Measurements from ENCODE around the gene TEX53. TPM values are rescaled to one million over a fixed set of nuclear protein-coding genes. Genes with fewer than 3 reads are reported as not detected.

The TEX53 gene
- total RNA-seq, 1 donor from 2014 or later: not detected

DNA sequence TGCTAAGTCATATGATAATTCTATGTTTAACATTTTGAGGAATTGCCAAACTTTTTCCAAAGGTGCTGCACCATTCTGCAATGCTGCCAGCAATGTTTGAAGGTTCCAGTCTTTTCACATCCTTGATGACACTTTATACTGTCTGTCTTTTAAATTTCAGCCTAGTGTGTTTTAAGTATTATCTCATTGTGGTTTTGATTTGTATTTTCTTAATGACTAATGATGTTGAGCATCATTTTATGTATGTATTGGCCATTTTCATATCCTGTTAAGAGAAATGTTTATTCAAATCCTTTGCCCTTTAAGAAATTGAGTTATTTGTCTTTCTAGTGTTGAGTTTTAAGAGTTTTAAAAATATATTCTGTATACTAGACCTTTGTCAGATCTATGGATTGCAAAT lies 29.4 kb upstream of the TEX53 start:
- no peaks in the 10 kb centered on the region for H3K9me3 Mint-ChIP-seq (ENCODE audit: unreplicated experiment)
- no peak overlapping the region for H3K27ac Mint-ChIP-seq (ENCODE audit: unreplicated experiment)
- no peak overlapping the region for H3K4me3 Mint-ChIP-seq (ENCODE audit: unreplicated experiment)
- no peak for TF ChIP-seq CTCF (IDR thresholded peaks at IDR 0.05)
- no peaks in the 10 kb centered on the region for H3K27me3 Mint-ChIP-seq (ENCODE audit: unreplicated experiment)
- no peaks in the 10 kb centered on the region for H3K36me3 Mint-ChIP-seq (ENCODE audit: unreplicated experiment)
- DNase-seq (ENCODE audit: extremely low spot score, unreplicated experiment): no peak
- peaks cover 30% of the 10 kb centered on the region for H3K4me1 Mint-ChIP-seq (ENCODE audit: unreplicated experiment)

- H3K36me3 Mint-ChIP-seq (ENCODE audit: unreplicated experiment): no peaks in the 10 kb centered on the region
- peaks cover 21% of the 10 kb centered on the region for H3K4me1 Mint-ChIP-seq (ENCODE audit: unreplicated experiment)
- DNase-seq (ENCODE audit: extremely low spot score, unreplicated experiment): no peak
- no peak overlapping the region for H3K4me3 Mint-ChIP-seq (ENCODE audit: unreplicated experiment)
- no peaks in the 10 kb centered on the region for H3K9me3 Mint-ChIP-seq (ENCODE audit: unreplicated experiment)
- H3K27ac Mint-ChIP-seq (ENCODE audit: unreplicated experiment): no peak overlapping the region
- no peaks in the 10 kb centered on the region for H3K27me3 Mint-ChIP-seq (ENCODE audit: unreplicated experiment)
- TF ChIP-seq CTCF (IDR thresholded peaks at IDR 0.05): no peak
These were observed 28.3 kb upstream of the TEX53 start for GRCh38 chr9:114685951-114686350.

DNA sequence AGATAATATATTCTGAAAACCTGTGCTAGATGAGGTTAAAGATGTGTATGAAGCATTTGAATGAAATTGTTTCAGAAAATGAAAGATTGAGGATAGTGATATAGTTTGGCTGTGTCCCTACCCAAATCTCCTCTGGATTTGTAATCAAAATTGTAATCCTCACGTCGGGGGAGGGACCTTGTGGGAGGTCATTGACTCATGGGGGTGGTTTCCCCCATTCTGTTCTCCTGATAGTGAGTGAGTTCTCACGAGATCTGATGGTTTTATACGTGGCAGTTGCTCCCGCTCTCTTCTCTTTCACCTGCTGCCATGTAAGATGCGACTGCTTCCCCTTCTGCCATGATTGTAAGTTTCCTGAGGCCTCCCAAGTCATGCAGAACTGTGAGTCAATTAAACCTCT lies 26.4 kb upstream of the TEX53 start:
- no peaks in the 10 kb centered on the region for H3K9me3 Mint-ChIP-seq (ENCODE audit: unreplicated experiment)
- no peak for DNase-seq (ENCODE audit: extremely low spot score, unreplicated experiment)
- peaks cover 14% of the 10 kb centered on the region for H3K4me1 Mint-ChIP-seq (ENCODE audit: unreplicated experiment)
- TF ChIP-seq CTCF (IDR thresholded peaks at IDR 0.05): no peak
- no peak overlapping the region for H3K27ac Mint-ChIP-seq (ENCODE audit: unreplicated experiment)
- H3K36me3 Mint-ChIP-seq (ENCODE audit: unreplicated experiment): no peaks in the 10 kb centered on the region
- no peak overlapping the region for H3K4me3 Mint-ChIP-seq (ENCODE audit: unreplicated experiment)
- H3K27me3 Mint-ChIP-seq (ENCODE audit: unreplicated experiment): no peaks in the 10 kb centered on the region

DNA sequence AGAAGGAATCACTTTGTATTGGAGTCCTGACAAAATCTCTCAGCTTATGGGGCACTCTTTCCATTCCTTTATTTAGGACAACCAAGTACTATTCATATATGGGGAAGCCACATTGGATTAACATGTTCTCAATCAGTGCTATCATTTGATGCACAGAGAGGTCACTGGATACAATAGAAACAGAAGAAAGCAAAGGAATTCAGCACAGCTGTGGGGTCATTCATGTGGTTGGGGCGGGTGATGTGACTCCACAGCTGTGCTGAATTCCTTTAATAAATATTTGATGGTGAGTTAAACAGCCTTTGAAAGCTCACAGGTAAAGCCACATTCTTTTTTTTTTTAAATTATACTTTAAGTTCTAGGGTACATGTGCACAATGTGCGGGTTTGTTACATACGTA lies 25.2 kb upstream of the TEX53 start:
- peaks cover 24% of the 10 kb centered on the region for H3K4me1 Mint-ChIP-seq (ENCODE audit: unreplicated experiment)
- H3K27ac Mint-ChIP-seq (ENCODE audit: unreplicated experiment): no peak overlapping the region
- H3K4me3 Mint-ChIP-seq (ENCODE audit: unreplicated experiment): no peak overlapping the region
- no peaks in the 10 kb centered on the region for H3K36me3 Mint-ChIP-seq (ENCODE audit: unreplicated experiment)
- H3K9me3 Mint-ChIP-seq (ENCODE audit: unreplicated experiment): no peaks in the 10 kb centered on the region
- TF ChIP-seq CTCF (IDR thresholded peaks at IDR 0.05): no peak
- no peak for DNase-seq (ENCODE audit: extremely low spot score, unreplicated experiment)
- H3K27me3 Mint-ChIP-seq (ENCODE audit: unreplicated experiment): no peaks in the 10 kb centered on the region

DNA sequence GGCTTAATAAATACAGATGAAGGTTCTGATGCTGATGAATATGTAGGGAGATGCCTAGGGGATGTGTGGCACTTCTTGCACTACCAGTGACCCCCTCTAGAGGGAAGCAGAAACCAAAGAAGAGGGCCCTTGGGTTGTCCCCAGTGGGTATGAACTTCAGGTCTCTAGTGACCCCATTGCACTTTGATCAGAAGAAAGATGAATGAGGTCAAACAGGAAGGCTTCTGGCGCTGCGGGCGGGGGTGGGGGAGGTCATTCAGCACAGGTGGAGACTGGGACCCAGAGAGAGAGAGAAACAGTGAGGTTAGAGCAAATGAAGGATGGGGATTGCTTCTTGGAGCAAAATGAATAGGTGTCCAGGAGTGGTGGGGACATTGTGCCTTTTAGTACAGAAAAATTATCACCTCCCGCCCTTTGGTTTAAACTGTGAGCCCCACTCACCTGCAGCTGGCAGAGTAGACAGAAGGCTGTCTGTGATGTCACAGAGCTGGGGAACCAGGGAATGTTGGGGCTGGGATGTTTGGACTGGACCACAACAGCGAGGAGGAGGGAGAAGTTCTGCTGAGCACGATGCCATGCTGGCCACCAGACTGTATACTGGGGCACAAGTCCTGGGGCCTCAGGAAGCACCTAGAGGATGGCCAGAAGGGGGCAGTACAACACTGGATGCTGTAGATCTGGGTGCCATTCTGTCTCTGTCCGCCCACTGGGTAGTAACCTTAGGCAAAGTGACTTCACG lies 24.2 kb upstream of the TEX53 start, which contains the start of gene TEX48:
Gene TEX48, minus strand, starts transcription at position 599 of the 739 bp plus-strand sequence. CDS start 10,469 bp downstream, outside the sequence.
- no peak for DNase-seq (ENCODE audit: extremely low spot score, unreplicated experiment)
- no peak within 1 kb of the TSS for H3K27ac Mint-ChIP-seq (ENCODE audit: unreplicated experiment)

More for the DNA sequence above, 24.2 kb upstream of the TEX53 start, which contains the start of gene TEX48:
- Mint-ChIP-seq H3K27me3 (ENCODE audit: unreplicated experiment) (no peaks in the 10 kb centered on the region), H3K36me3 (ENCODE audit: unreplicated experiment) (no peaks in the 10 kb centered on the region), H3K4me3 (ENCODE audit: unreplicated experiment) (no peak within 1 kb of the TSS), H3K9me3 (ENCODE audit: unreplicated experiment) (no peaks in the 10 kb centered on the region), H3K4me1 (ENCODE audit: unreplicated experiment) (peaks cover 28% of the 10 kb centered on the region)
- peak; percentile 60 for TF ChIP-seq CTCF (IDR thresholded peaks at IDR 0.05)
